HG03175 (cell line): Measurements from ENCODE around the gene NCKAP5.
"Not testable (repeated sequence)": the region's sequence is repeated elsewhere in the genome, so short reads cannot be mapped to it uniquely, and the experiment has no call there.

Experiments used
- ATAC-seq: cut with Tn5 transposase; IDR thresholded peaks from one replicate; pipeline ENCODE4 v1.9.1; 2021; ENCODE audit warnings: mild to moderate bottlenecking, moderate library complexity; ENCODE audit not compliant: unreplicated experiment

Gene NCKAP5

GRCh38 chr2:132863961-132864360 lies 704.3 kb downstream of the NCKAP5 start:
- no peak for ATAC-seq

- no peak for ATAC-seq
Observed at GRCh38 chr2:132860220-132860619, 708.0 kb downstream of the NCKAP5 start.

GRCh38 chr2:132859590-132859989 lies 708.7 kb downstream of the NCKAP5 start:
- ATAC-seq = no peak

GRCh38 chr2:132857319-132857718 lies 710.9 kb downstream of the NCKAP5 start:
- ATAC-seq = no peak

- ATAC-seq = no peak
Observed at GRCh38 chr2:132850688-132851087, 717.6 kb downstream of the NCKAP5 start.

GRCh38 chr2:132849118-132849517 lies 719.1 kb downstream of the NCKAP5 start:
- no peak for ATAC-seq

GRCh38 chr2:132845339-132845738 lies 722.9 kb downstream of the NCKAP5 start:
- ATAC-seq = no peak

GRCh38 chr2:132844585-132844984 lies 723.7 kb downstream of the NCKAP5 start:
- ATAC-seq = no peak

GRCh38 chr2:132837769-132838168 lies 730.5 kb downstream of the NCKAP5 start:
- ATAC-seq = no peak

GRCh38 chr2:132830321-132830827 lies 737.9 kb downstream of the NCKAP5 start:
- ATAC-seq = no peak

- no peak for ATAC-seq
Observed at GRCh38 chr2:132825601-132826000, 742.7 kb downstream of the NCKAP5 start.

GRCh38 chr2:132824716-132825115 lies 743.5 kb downstream of the NCKAP5 start:
- ATAC-seq = no peak

GRCh38 chr2:132816234-132816633 lies 752.0 kb downstream of the NCKAP5 start:
- ATAC-seq = no peak

- ATAC-seq = no peak
Observed at GRCh38 chr2:132815516-132815915, 752.7 kb downstream of the NCKAP5 start.

- no peak for ATAC-seq
Observed at GRCh38 chr2:132814651-132815050, 753.6 kb downstream of the NCKAP5 start.

GRCh38 chr2:132813422-132813821 lies 754.8 kb downstream of the NCKAP5 start:
- ATAC-seq = no peak

- ATAC-seq = no peak
Observed at GRCh38 chr2:132811148-132811915, 756.9 kb downstream of the NCKAP5 start.

GRCh38 chr2:132809962-132810361 lies 758.3 kb downstream of the NCKAP5 start:
- ATAC-seq = not testable (repeated sequence)

GRCh38 chr2:132804051-132804450 lies 764.2 kb downstream of the NCKAP5 start:
- ATAC-seq = no peak

GRCh38 chr2:132798341-132798740 lies 769.9 kb downstream of the NCKAP5 start:
- ATAC-seq = no peak

- no peak for ATAC-seq
Observed at GRCh38 chr2:132797556-132797955, 770.7 kb downstream of the NCKAP5 start.

GRCh38 chr2:132797071-132797470 lies 771.2 kb downstream of the NCKAP5 start:
- ATAC-seq = no peak

GRCh38 chr2:132795220-132795619 lies 773.0 kb downstream of the NCKAP5 start:
- ATAC-seq = no peak
